Activated T-helper 17 cell treated with anti-CD3 and anti-CD28 coated beads, Interleukin-2, amount 50 U/mL, for 72 hours (primary cell): Measurements from ENCODE around the gene NIT1. TPM values are rescaled to one million over a fixed set of nuclear protein-coding genes. Genes with fewer than 3 reads are reported as not detected.
A peak's percentile ranks its signal among the peaks of the same experiment; 100 is the strongest.

Experiments
- ATAC-seq: fragments of 150-1000 bp; cut with Tn5 transposase; replicated peaks from 2 replicates; pipeline ENCODE4 v1.10.0; 2021; ENCODE audit warnings: mild to moderate bottlenecking, moderate library complexity
- H3K27ac Mint-ChIP-seq: one replicate; pipeline ENCODE4 v1.8.0; 2022; ENCODE audit warnings: mixed read lengths
- H3K27me3 Mint-ChIP-seq: one replicate; pipeline ENCODE4 v1.8.0; 2022; ENCODE audit warnings: mixed read lengths
- H3K36me3 Mint-ChIP-seq: one replicate; pipeline ENCODE4 v1.8.0; 2022; ENCODE audit warnings: low read depth, mild to moderate bottlenecking, mixed read lengths
- H3K4me1 Mint-ChIP-seq: one replicate; pipeline ENCODE4 v1.8.0; 2022; ENCODE audit warnings: mixed read lengths
- H3K4me3 Mint-ChIP-seq: one replicate; pipeline ENCODE4 v1.8.0; 2022; ENCODE audit warnings: mild to moderate bottlenecking, mixed read lengths
- H3K9me3 Mint-ChIP-seq: one replicate; pipeline ENCODE4 v1.8.0; 2022; ENCODE audit warnings: mixed read lengths
- total RNA-seq, 2 donors: library from RNA; stranded (reverse); gene quantifications; one replicate each; pipeline ENCODE4 v1.2.3, GENCODE V29; 2022

The NIT1 gene
- total RNA-seq, 2 donors from 2014 or later = 38.9 to 74.6 TPM

- Mint-ChIP-seq H3K27ac (no peak overlapping the region), H3K27me3 (no peaks in the 10 kb centered on the region)
These were observed 37.2 kb upstream of the NIT1 start for GRCh38 chr1:161080441-161081405.

GRCh38 chr1:161081519-161081918 lies 36.4 kb upstream of the NIT1 start:
- ATAC-seq = no peak
- no peaks in the 10 kb centered on the region for H3K9me3 Mint-ChIP-seq
- no peaks in the 10 kb centered on the region for H3K27me3 Mint-ChIP-seq
- H3K36me3 Mint-ChIP-seq = no peaks in the 10 kb centered on the region
- peak overlapping the region; percentile 44 for H3K27ac Mint-ChIP-seq
- H3K4me1 Mint-ChIP-seq = no peaks in the 10 kb centered on the region
- no peak overlapping the region for H3K4me3 Mint-ChIP-seq

More at GRCh38 chr1:161080441-161081405, 37.2 kb upstream of the NIT1 start:
- H3K9me3 Mint-ChIP-seq = no peaks in the 10 kb centered on the region
- peak; percentile 12 for ATAC-seq
- no peaks in the 10 kb centered on the region for H3K36me3 Mint-ChIP-seq
- H3K4me1 Mint-ChIP-seq = no peaks in the 10 kb centered on the region
- no peak overlapping the region for H3K4me3 Mint-ChIP-seq

- no peaks in the 10 kb centered on the region for H3K4me1 Mint-ChIP-seq
- H3K27ac Mint-ChIP-seq = peak overlapping the region; percentile 44
- no peaks in the 10 kb centered on the region for H3K36me3 Mint-ChIP-seq
- H3K4me3 Mint-ChIP-seq = no peak overlapping the region
- H3K27me3 Mint-ChIP-seq = no peaks in the 10 kb centered on the region
- no peak for ATAC-seq
- no peaks in the 10 kb centered on the region for H3K9me3 Mint-ChIP-seq
These were observed 35.4 kb upstream of the NIT1 start for GRCh38 chr1:161082483-161082882.

DNA sequence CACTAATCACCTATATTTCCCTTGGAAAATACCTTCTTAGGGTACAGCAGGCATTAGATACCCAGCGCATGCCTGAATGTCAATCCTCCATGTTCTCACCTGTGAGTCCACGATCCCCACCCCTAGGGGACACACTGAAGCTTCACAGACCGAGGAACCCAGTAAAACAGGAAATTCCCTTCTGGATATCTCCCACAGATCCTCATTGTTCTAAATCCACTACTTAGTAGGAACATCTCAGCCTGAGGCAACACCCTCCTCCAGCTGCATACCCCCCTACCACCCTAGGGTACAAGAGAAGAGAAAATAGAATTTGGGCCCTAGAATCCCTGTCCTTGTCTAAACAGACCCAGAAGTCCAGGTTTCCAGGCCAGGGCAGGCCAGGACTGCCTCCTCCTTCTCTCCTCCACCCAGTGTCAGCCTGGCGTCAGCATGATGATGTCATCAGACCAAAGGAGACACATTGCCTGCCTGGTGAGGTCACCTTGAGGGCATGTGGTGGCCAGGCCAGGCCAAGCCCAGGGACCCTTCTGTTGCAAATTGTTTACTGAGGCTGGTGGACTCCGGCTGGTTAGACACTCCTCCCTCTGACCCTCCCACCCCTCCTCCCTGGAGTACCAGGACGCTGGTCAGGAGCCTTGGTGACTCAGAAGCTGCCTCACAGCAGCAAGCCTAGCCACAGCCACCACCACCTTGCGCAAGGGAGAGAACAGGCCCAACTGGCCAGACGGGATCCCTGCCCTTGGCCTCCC lies 34.7 kb upstream of the NIT1 start:
- Mint-ChIP-seq H3K4me1 (no peaks in the 10 kb centered on the region), H3K36me3 (no peaks in the 10 kb centered on the region), H3K9me3 (no peaks in the 10 kb centered on the region), H3K4me3 (no peak overlapping the region), H3K27me3 (no peaks in the 10 kb centered on the region), H3K27ac (peak overlapping the region; percentile 6)
- ATAC-seq = peak; percentile 61

DNA sequence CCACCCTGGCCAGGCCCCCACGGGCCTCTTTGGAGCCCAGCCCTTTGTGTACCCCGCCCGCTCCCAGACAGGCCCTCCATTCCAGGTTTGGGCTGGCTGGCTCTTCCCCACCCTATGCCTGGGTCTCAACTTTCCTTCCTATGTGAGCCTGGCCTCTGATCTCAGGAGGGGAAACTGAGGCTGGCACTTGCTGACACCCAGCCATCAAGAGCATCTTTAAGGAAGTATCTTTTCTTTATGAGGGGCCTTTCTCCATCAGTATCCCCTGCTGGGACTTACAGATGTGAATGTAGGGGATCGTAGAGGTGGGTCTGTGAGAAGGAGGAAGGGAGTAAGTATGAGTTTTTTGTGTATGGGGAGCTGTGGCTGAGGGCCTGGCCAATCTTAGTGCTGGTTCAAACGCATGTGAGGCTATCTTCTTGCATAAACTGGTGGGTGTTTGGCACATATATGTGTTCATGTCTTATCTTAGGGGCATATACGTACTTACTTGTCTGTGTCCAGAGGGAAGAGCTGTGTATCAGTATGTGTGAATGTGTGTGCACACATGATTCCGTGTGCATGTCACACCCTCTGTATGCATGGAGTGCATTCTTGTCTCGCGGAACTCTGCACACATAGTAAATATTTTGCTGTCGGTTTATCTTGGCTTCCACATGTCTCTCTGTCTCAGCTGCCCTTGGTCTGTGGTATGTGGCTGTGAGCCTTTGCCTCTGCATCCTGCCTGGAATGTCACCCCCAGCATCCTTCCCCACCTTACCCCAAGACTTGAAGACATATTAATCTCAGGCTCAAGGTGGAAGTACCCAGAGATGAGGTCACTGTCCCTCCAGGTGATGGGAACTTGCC lies 33.9 kb upstream of the NIT1 start:
- Mint-ChIP-seq H3K4me1 (no peaks in the 10 kb centered on the region), H3K4me3 (no peak overlapping the region), H3K36me3 (no peaks in the 10 kb centered on the region), H3K27me3 (no peaks in the 10 kb centered on the region), H3K27ac (no peak overlapping the region), H3K9me3 (no peaks in the 10 kb centered on the region)
- no peak for ATAC-seq

DNA sequence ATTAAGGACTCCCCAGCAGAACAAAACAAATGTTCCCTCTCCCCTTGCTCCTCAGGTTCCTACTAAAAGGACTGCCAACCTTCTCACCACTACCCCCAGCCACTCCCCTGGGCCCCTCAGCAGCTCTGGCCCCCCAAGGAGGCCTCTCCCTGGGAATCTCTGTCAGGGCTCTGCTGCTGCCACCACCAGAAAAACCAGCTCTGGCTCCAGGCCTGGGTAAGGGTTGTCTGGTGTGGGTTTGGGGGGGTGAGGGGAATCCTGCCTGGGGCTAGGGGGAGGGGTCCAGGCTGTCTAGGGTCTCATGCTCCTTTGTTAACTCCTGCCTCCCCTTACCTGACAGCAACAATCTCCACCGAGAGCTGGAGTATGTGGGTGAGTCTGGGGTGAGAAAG lies 33.3 kb upstream of the NIT1 start:
- Mint-ChIP-seq H3K27me3 (no peaks in the 10 kb centered on the region), H3K4me1 (no peaks in the 10 kb centered on the region), H3K36me3 (no peaks in the 10 kb centered on the region), H3K4me3 (no peak overlapping the region), H3K9me3 (no peaks in the 10 kb centered on the region), H3K27ac (peak overlapping the region; percentile 20)
- no peak for ATAC-seq

- no peak for ATAC-seq
- H3K4me1 Mint-ChIP-seq = no peaks in the 10 kb centered on the region
- H3K9me3 Mint-ChIP-seq = no peaks in the 10 kb centered on the region
- H3K4me3 Mint-ChIP-seq = no peak overlapping the region
- peak overlapping the region; percentile 20 for H3K27ac Mint-ChIP-seq
- H3K36me3 Mint-ChIP-seq = no peaks in the 10 kb centered on the region
- no peaks in the 10 kb centered on the region for H3K27me3 Mint-ChIP-seq
These were observed 32.7 kb upstream of the NIT1 start for GRCh38 chr1:161085165-161085564.

DNA sequence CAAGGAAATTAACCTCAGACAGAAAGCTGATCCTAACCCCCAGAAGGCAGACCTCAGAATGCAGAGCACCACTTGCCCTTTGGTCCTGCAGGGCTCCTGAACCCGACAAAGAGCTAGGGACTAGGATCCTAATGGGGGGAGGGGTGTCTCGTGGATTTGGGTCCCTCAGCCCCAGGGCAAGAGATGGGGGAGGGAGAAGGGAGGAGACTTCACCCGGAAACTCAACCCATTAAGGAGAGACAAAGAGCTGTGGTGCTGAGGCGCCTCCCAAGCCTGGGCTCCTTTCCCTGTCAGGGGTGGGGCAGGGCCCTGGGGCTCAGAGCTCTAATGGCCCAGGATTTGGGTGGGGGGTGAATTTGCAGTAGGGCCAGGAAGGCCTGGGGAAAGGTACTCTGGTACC lies 31.4 kb upstream of the NIT1 start:
- no peak overlapping the region for H3K4me3 Mint-ChIP-seq
- H3K27ac Mint-ChIP-seq = peak overlapping the region; percentile 20
- ATAC-seq = no peak
- H3K27me3 Mint-ChIP-seq = no peaks in the 10 kb centered on the region
- no peaks in the 10 kb centered on the region for H3K9me3 Mint-ChIP-seq
- H3K36me3 Mint-ChIP-seq = no peaks in the 10 kb centered on the region
- peaks cover 8% of the 10 kb centered on the region for H3K4me1 Mint-ChIP-seq

- Mint-ChIP-seq H3K27ac (peak overlapping the region; percentile 64), H3K4me1 (peaks cover 24% of the 10 kb centered on the region), H3K9me3 (no peaks in the 10 kb centered on the region), H3K4me3 (no peak overlapping the region), H3K27me3 (no peaks in the 10 kb centered on the region), H3K36me3 (no peaks in the 10 kb centered on the region)
- ATAC-seq = no peak
These were observed 29.3 kb upstream of the NIT1 start for GRCh38 chr1:161088587-161089110.

DNA sequence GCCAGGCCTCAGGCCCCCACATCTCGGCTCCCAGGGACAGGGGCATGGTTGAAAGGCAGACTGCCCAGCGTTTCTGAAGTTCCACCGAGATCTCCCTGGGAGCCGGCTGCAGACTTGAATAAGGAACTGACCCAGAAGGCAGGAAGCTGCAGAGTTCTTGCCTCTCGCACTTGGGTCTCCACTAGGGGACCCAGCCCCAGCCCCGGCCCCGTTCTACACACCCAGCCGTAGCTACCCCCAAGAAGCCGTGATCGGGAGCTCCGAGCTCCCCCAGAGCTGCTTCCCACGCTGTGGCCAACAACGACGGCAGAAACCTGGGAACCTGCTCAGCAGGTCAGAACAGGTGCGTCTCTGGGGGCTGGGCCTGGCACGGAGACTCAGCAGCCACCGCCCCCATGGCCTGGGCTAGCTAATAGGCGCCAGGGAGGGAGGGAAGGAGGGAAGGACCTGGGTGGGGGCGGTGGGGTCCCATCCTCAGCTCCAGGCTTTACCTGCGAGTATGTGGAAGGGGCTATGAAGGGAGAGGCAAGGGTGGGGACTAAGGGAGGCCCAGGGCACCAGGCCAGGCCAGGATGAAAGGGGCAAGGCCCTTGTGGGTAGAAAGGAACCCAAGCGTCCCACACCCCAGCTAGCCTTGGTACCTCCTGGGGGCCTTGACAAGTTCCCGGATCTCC lies 28.5 kb upstream of the NIT1 start, which contains the start of gene NECTIN4:
Gene NECTIN4 (minus strand): TSS at position 308 of the 674 bp plus-strand sequence. CDS start 262 bp downstream, at position 46.
- Mint-ChIP-seq H3K9me3 (no peaks in the 10 kb centered on the region), H3K27ac (peak within 1 kb of the TSS; percentile 64), H3K36me3 (no peaks in the 10 kb centered on the region), H3K4me1 (peaks cover 24% of the 10 kb centered on the region), H3K27me3 (no peaks in the 10 kb centered on the region), H3K4me3 (peak within 1 kb of the TSS; percentile 7)
- ATAC-seq = no peak

DNA sequence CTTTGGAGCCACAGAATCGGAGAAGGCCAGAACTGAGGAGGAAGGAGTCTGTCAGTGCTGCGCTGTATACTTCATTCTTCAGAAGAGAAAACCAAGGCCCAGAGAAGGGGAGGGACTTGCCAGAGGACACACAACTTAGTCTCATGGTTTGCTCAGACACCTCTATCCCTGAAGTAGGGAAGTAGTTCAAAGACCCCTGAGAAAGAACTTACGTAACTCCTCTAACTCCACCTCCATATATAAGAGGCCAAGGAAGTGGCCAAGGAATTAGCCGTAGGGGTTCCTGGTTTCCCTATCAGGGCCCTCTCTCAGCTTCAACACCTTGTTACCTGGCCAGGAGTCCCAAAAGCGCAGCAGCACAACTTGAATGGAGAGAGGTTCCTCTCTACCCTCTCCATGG lies 28.0 kb upstream of the NIT1 start:
- H3K4me3 Mint-ChIP-seq = no peak overlapping the region
- H3K4me1 Mint-ChIP-seq = peaks cover 24% of the 10 kb centered on the region
- no peak overlapping the region for H3K27ac Mint-ChIP-seq
- H3K9me3 Mint-ChIP-seq = no peaks in the 10 kb centered on the region
- no peak for ATAC-seq
- no peaks in the 10 kb centered on the region for H3K27me3 Mint-ChIP-seq
- H3K36me3 Mint-ChIP-seq = no peaks in the 10 kb centered on the region

GRCh38 chr1:161090617-161091016 lies 27.3 kb upstream of the NIT1 start:
- peak overlapping the region; percentile 7 for H3K4me3 Mint-ChIP-seq
- peak; percentile 37 for ATAC-seq
- H3K4me1 Mint-ChIP-seq = peaks cover 24% of the 10 kb centered on the region
- H3K36me3 Mint-ChIP-seq = no peaks in the 10 kb centered on the region
- no peak overlapping the region for H3K27ac Mint-ChIP-seq
- no peaks in the 10 kb centered on the region for H3K9me3 Mint-ChIP-seq
- H3K27me3 Mint-ChIP-seq = no peaks in the 10 kb centered on the region

- Mint-ChIP-seq H3K27ac (no peak overlapping the region), H3K9me3 (no peaks in the 10 kb centered on the region), H3K4me1 (peaks cover 24% of the 10 kb centered on the region), H3K27me3 (no peaks in the 10 kb centered on the region), H3K4me3 (peak overlapping the region; percentile 7), H3K36me3 (no peaks in the 10 kb centered on the region)
- no peak for ATAC-seq
These were observed 26.8 kb upstream of the NIT1 start for GRCh38 chr1:161091093-161091492.
